ENCODE results near the gene GPR21.
A peak's percentile ranks its signal among the peaks of the same experiment; 100 is the strongest.

The GPR21 gene

GRCh38 chr9:123041489-123041888 is 8.0 kb downstream of the GPR21 start:
- H3K18ac ChIP-seq (ENCODE audit: low read depth in 1 of 2, low read length in 2 of 2): no peak overlapping the region
- H2BK12ac ChIP-seq (ENCODE audit: low read length in 2 of 2): no peak overlapping the region

GRCh38 chr9:123043081-123043939 is 9.8 kb downstream of the GPR21 start:
- no peak overlapping the region for H3K14ac ChIP-seq (ENCODE audit: low read length in 2 of 2)
- 93% methylated on average over 5 of the region's 5 CpGs for WGBS
- H4K91ac ChIP-seq (ENCODE audit: low read length): no peak overlapping the region
- H4K8ac ChIP-seq (ENCODE audit: low read length): no peak overlapping the region
- no peak overlapping the region for H3K18ac ChIP-seq (ENCODE audit: low read depth in 1 of 2, low read length in 2 of 2)
- H3K9me3 ChIP-seq (ENCODE audit: control insufficient read depth, low read length): no peaks in the 10 kb centered on the region
- no peak overlapping the region for H3K23ac ChIP-seq (ENCODE audit: low read length in 2 of 2)
- H2BK15ac ChIP-seq (ENCODE audit: low read depth, poor library complexity, severe bottlenecking): no peak overlapping the region
- DNase-seq: no peak
- no peak overlapping the region for H2BK120ac ChIP-seq (ENCODE audit: low read depth, low read length)
- no peaks in the 10 kb centered on the region for H3K27me3 ChIP-seq (ENCODE audit: control insufficient read depth in 1 of 2, insufficient read depth in 1 of 2, low read length in 2 of 2)
- no peak overlapping the region for H3K4me2 ChIP-seq (ENCODE audit: low read length, poor library complexity, severe bottlenecking)
- H3K79me1 ChIP-seq (replicated peaks; ENCODE audit: low read length, poor library complexity, severe bottlenecking): peaks cover 7% of the 10 kb centered on the region
- no peak overlapping the region for H2BK12ac ChIP-seq (ENCODE audit: low read length in 2 of 2)
- H2BK5ac ChIP-seq (ENCODE audit: low read depth, low read length, poor library complexity, severe bottlenecking): no peak overlapping the region
- H3K36me3 ChIP-seq (ENCODE audit: control insufficient read depth in 1 of 2, insufficient read depth in 2 of 2, low read depth in 1 of 2, low read length in 2 of 2): peaks cover 3 to 33% of the 10 kb centered on the region in 2 experiments
- no peak overlapping the region for H2AFZ ChIP-seq (ENCODE audit: low read depth, low read length)
- H2AK5ac ChIP-seq (ENCODE audit: low read length, severe bottlenecking): no peak overlapping the region
- H3K27ac ChIP-seq (ENCODE audit: low read length, poor library complexity, severe bottlenecking): no peak overlapping the region
- H3K4ac ChIP-seq (ENCODE audit: low read depth in 1 of 2, low read length in 2 of 2): no peak overlapping the region
- no peaks in the 10 kb centered on the region for H3K4me1 ChIP-seq (ENCODE audit: control insufficient read depth, insufficient read depth, low read depth, low read length)
- H3K9ac ChIP-seq (ENCODE audit: low read length): no peak overlapping the region
- H3K4me3 ChIP-seq (ENCODE audit: insufficient read depth in 1 of 2, low read depth in 1 of 2, low read length in 2 of 2): no peak overlapping the region

More at GRCh38 chr9:123041489-123041888, 8.0 kb downstream of the GPR21 start:
- Histone ChIP-seq H3K79me1 (replicated peaks; ENCODE audit: low read length, poor library complexity, severe bottlenecking) (peaks cover 8% of the 10 kb centered on the region), H3K14ac (ENCODE audit: low read length in 2 of 2) (no peak overlapping the region), H4K91ac (ENCODE audit: low read length) (no peak overlapping the region), H3K27ac (ENCODE audit: low read length, poor library complexity, severe bottlenecking) (no peak overlapping the region), H3K4me1 (ENCODE audit: control insufficient read depth, insufficient read depth, low read depth, low read length) (no peaks in the 10 kb centered on the region), H3K4ac (ENCODE audit: low read depth in 1 of 2, low read length in 2 of 2) (no peak overlapping the region), H3K23ac (ENCODE audit: low read length in 2 of 2) (no peak overlapping the region), H3K9me3 (ENCODE audit: control insufficient read depth, low read length) (no peaks in the 10 kb centered on the region), H3K9ac (ENCODE audit: low read length) (no peak overlapping the region), H2BK5ac (ENCODE audit: low read depth, low read length, poor library complexity, severe bottlenecking) (no peak overlapping the region), H3K27me3 (ENCODE audit: control insufficient read depth in 1 of 2, insufficient read depth in 1 of 2, low read length in 2 of 2) (no peaks in the 10 kb centered on the region), H2AK5ac (ENCODE audit: low read length, severe bottlenecking) (no peak overlapping the region), H3K4me3 (ENCODE audit: insufficient read depth in 1 of 2, low read depth in 1 of 2, low read length in 2 of 2) (no peak overlapping the region), H2BK120ac (ENCODE audit: low read depth, low read length) (no peak overlapping the region), H2AFZ (ENCODE audit: low read depth, low read length) (no peak overlapping the region), H3K36me3 (ENCODE audit: control insufficient read depth in 1 of 2, insufficient read depth in 2 of 2, low read depth in 1 of 2, low read length in 2 of 2) (peaks cover 3 to 33% of the 10 kb centered on the region in 2 experiments), H3K4me2 (ENCODE audit: low read length, poor library complexity, severe bottlenecking) (no peak overlapping the region), H4K8ac (ENCODE audit: low read length) (no peak overlapping the region), H2BK15ac (ENCODE audit: low read depth, poor library complexity, severe bottlenecking) (no peak overlapping the region)
- WGBS: 98% methylated on average over 2 of the region's 2 CpGs
- no peak for DNase-seq

- no peak overlapping the region for H3K4ac ChIP-seq (ENCODE audit: low read depth in 1 of 2, low read length in 2 of 2)
- H2AK5ac ChIP-seq (ENCODE audit: low read length, severe bottlenecking): no peak overlapping the region
- no peak overlapping the region for H2AFZ ChIP-seq (ENCODE audit: low read depth, low read length)
- H3K4me3 ChIP-seq (ENCODE audit: insufficient read depth in 1 of 2, low read depth in 1 of 2, low read length in 2 of 2): no peak overlapping the region
- H3K27ac ChIP-seq (ENCODE audit: low read length, poor library complexity, severe bottlenecking): no peak overlapping the region
- H4K8ac ChIP-seq (ENCODE audit: low read length): no peak overlapping the region
- no peaks in the 10 kb centered on the region for H3K27me3 ChIP-seq (ENCODE audit: control insufficient read depth in 1 of 2, insufficient read depth in 1 of 2, low read length in 2 of 2)
- no peak overlapping the region for H2BK12ac ChIP-seq (ENCODE audit: low read length in 2 of 2)
- 84% methylated on average over 3 of the region's 4 CpGs for WGBS
- no peaks in the 10 kb centered on the region for H3K4me1 ChIP-seq (ENCODE audit: control insufficient read depth, insufficient read depth, low read depth, low read length)
- H3K9ac ChIP-seq (ENCODE audit: low read length): no peak overlapping the region
- peak; percentile 29 for DNase-seq
- peaks cover 3 to 33% of the 10 kb centered on the region in 2 experiments for H3K36me3 ChIP-seq (ENCODE audit: control insufficient read depth in 1 of 2, insufficient read depth in 2 of 2, low read depth in 1 of 2, low read length in 2 of 2)
- no peak overlapping the region for H2BK120ac ChIP-seq (ENCODE audit: low read depth, low read length)
- H3K9me3 ChIP-seq (ENCODE audit: control insufficient read depth, low read length): no peaks in the 10 kb centered on the region
- H2BK5ac ChIP-seq (ENCODE audit: low read depth, low read length, poor library complexity, severe bottlenecking): no peak overlapping the region
- H3K18ac ChIP-seq (ENCODE audit: low read depth in 1 of 2, low read length in 2 of 2): no peak overlapping the region
- peaks cover 8% of the 10 kb centered on the region for H3K79me1 ChIP-seq (replicated peaks; ENCODE audit: low read length, poor library complexity, severe bottlenecking)
- no peak overlapping the region for H3K23ac ChIP-seq (ENCODE audit: low read length in 2 of 2)
- H2BK15ac ChIP-seq (ENCODE audit: low read depth, poor library complexity, severe bottlenecking): no peak overlapping the region
- no peak overlapping the region for H4K91ac ChIP-seq (ENCODE audit: low read length)
- H3K14ac ChIP-seq (ENCODE audit: low read length in 2 of 2): no peak overlapping the region
- H3K4me2 ChIP-seq (ENCODE audit: low read length, poor library complexity, severe bottlenecking): no peak overlapping the region
These were observed 11.1 kb downstream of the GPR21 start for GRCh38 chr9:123044586-123044985.

- no peaks in the 10 kb centered on the region for H3K9me3 ChIP-seq (ENCODE audit: control insufficient read depth, low read length)
- H3K23ac ChIP-seq (ENCODE audit: low read length in 2 of 2): no peak overlapping the region
- H2BK12ac ChIP-seq (ENCODE audit: low read length in 2 of 2): no peak overlapping the region
- H4K91ac ChIP-seq (ENCODE audit: low read length): no peak overlapping the region
- WGBS: 98% methylated on average over 3 of the region's 3 CpGs
- H3K4me2 ChIP-seq (ENCODE audit: low read length, poor library complexity, severe bottlenecking): no peak overlapping the region
- no peak overlapping the region for H2BK5ac ChIP-seq (ENCODE audit: low read depth, low read length, poor library complexity, severe bottlenecking)
- no peaks in the 10 kb centered on the region for H3K4me1 ChIP-seq (ENCODE audit: control insufficient read depth, insufficient read depth, low read depth, low read length)
- H3K27me3 ChIP-seq (ENCODE audit: control insufficient read depth in 1 of 2, insufficient read depth in 1 of 2, low read length in 2 of 2): no peaks in the 10 kb centered on the region
- H3K27ac ChIP-seq (ENCODE audit: low read length, poor library complexity, severe bottlenecking): no peak overlapping the region
- H2BK15ac ChIP-seq (ENCODE audit: low read depth, poor library complexity, severe bottlenecking): no peak overlapping the region
- no peak overlapping the region for H3K18ac ChIP-seq (ENCODE audit: low read depth in 1 of 2, low read length in 2 of 2)
- no peak overlapping the region for H3K14ac ChIP-seq (ENCODE audit: low read length in 2 of 2)
- no peak overlapping the region for H2BK120ac ChIP-seq (ENCODE audit: low read depth, low read length)
- H2AFZ ChIP-seq (ENCODE audit: low read depth, low read length): no peak overlapping the region
- no peak overlapping the region for H3K4ac ChIP-seq (ENCODE audit: low read depth in 1 of 2, low read length in 2 of 2)
- H3K36me3 ChIP-seq (ENCODE audit: control insufficient read depth in 1 of 2, insufficient read depth in 2 of 2, low read depth in 1 of 2, low read length in 2 of 2): peaks cover 3 to 19% of the 10 kb centered on the region in 2 experiments
- no peak for DNase-seq
- H2AK5ac ChIP-seq (ENCODE audit: low read length, severe bottlenecking): no peak overlapping the region
- peaks cover 10% of the 10 kb centered on the region for H3K79me1 ChIP-seq (replicated peaks; ENCODE audit: low read length, poor library complexity, severe bottlenecking)
- no peak overlapping the region for H3K4me3 ChIP-seq (ENCODE audit: insufficient read depth in 1 of 2, low read depth in 1 of 2, low read length in 2 of 2)
- no peak overlapping the region for H4K8ac ChIP-seq (ENCODE audit: low read length)
- no peak overlapping the region for H3K9ac ChIP-seq (ENCODE audit: low read length)
These were observed 13.1 kb downstream of the GPR21 start for GRCh38 chr9:123046406-123047195.

Data from mesenchymal stem cell (in vitro differentiated cells and primary cell).